HepG2 (cell line): Measurements from ENCODE around the gene TTLL6. TPM values are rescaled to one million over a fixed set of nuclear protein-coding genes. Genes with fewer than 3 reads are reported as not detected.

Source experiments
- AHR ChIP-seq: IDR thresholded peaks from 2 replicates; pipeline ENCODE4 v1.6.1; 2018; ENCODE audit warnings: missing genetic modification reagents, missing compliant biosample characterization
- CBFB ChIP-seq: sonication (generic); formaldehyde crosslinking; IDR thresholded peaks from 2 replicates; pipeline ENCODE4 v1.4.0; 2020; ENCODE audit warnings: missing genetic modification reagents
- CERS6 ChIP-seq: sonication (generic); formaldehyde crosslinking; IDR thresholded peaks from 2 replicates; pipeline ENCODE4 v1.5.0; 2020; ENCODE audit warnings: missing genetic modification reagents
- EED ChIP-seq: sonication (generic); formaldehyde crosslinking; IDR thresholded peaks from 2 replicates; pipeline ENCODE4 v1.5.0; 2020; ENCODE audit warnings: mild to moderate bottlenecking, missing genetic modification reagents
- ERF ChIP-seq: IDR thresholded peaks from 2 replicates; pipeline ENCODE4 v1.6.1; 2018; ENCODE audit warnings: missing biosample characterization, missing genetic modification reagents
- FOXK2 ChIP-seq: fragments of 450-650 bp; IDR thresholded peaks from 2 replicates; pipeline ENCODE4 v1.6.1; 2016
- IKZF4 ChIP-seq: sonication (generic); formaldehyde crosslinking; IDR thresholded peaks from 2 replicates; pipeline ENCODE4 v1.5.1; 2020; ENCODE audit warnings: borderline replicate concordance, mild to moderate bottlenecking, low read depth, missing genetic modification reagents; ENCODE audit errors: not compliant biosample characterization
- JARID2 ChIP-seq: sonication (generic); formaldehyde crosslinking; IDR thresholded peaks from 2 replicates; pipeline ENCODE4 v1.8.1; 2023; ENCODE audit warnings: missing genetic modification reagents, inconsistent platforms; ENCODE audit not compliant: insufficient replicate concordance
- KAT2B ChIP-seq: fragments of 150-350 bp; IDR thresholded peaks from 2 replicates; pipeline ENCODE4 v1.6.1; 2014; ENCODE audit warnings: low read depth, low read length, borderline replicate concordance
- KDM5A ChIP-seq: fragments of 200-600 bp; sonication (generic); IDR thresholded peaks from 2 replicates; pipeline ENCODE4 v1.7.0; 2018; ENCODE audit warnings: antibody characterized with exemption, mild to moderate bottlenecking, low read length, borderline replicate concordance
- MIER2 ChIP-seq: IDR thresholded peaks from 2 replicates; pipeline ENCODE4 v1.6.1; 2016; ENCODE audit warnings: missing biosample characterization, missing genetic modification reagents
- NFYB ChIP-seq: sonication (generic); formaldehyde crosslinking; IDR thresholded peaks from 2 replicates; pipeline ENCODE4 v1.4.0; 2020; ENCODE audit warnings: missing genetic modification reagents
- RAD21 ChIP-seq: fragments of 450-650 bp; formaldehyde crosslinking; IDR thresholded peaks from 2 replicates; pipeline ENCODE4 v1.5.0; 2020; ENCODE audit warnings: mild to moderate bottlenecking
- SP4 ChIP-seq: sonication (generic); formaldehyde crosslinking; IDR thresholded peaks from 2 replicates; pipeline ENCODE4 v1.8.1; 2023; ENCODE audit warnings: mild to moderate bottlenecking, missing genetic modification reagents
- WIZ ChIP-seq: sonication (generic); formaldehyde crosslinking; IDR thresholded peaks from 2 replicates; pipeline ENCODE4 v1.5.1; 2020; ENCODE audit warnings: mild to moderate bottlenecking, missing genetic modification reagents
- ZBTB14 ChIP-seq: sonication (generic); formaldehyde crosslinking; IDR thresholded peaks from 2 replicates; pipeline ENCODE4 v1.4.0; 2020; ENCODE audit warnings: missing genetic modification reagents
- ZBTB20 ChIP-seq: sonication (generic); formaldehyde crosslinking; IDR thresholded peaks from 2 replicates; pipeline ENCODE4 v1.8.1; 2023; ENCODE audit warnings: missing genetic modification reagents, low read depth, mild to moderate bottlenecking, borderline replicate concordance
- ZNF18 ChIP-seq: sonication (generic); formaldehyde crosslinking; IDR thresholded peaks from 2 replicates; pipeline ENCODE4 v1.8.0; 2022; ENCODE audit warnings: mild to moderate bottlenecking, missing genetic modification reagents; ENCODE audit not compliant: insufficient replicate concordance
- ZNF44 ChIP-seq: sonication (generic); formaldehyde crosslinking; IDR thresholded peaks from 2 replicates; pipeline ENCODE4 v1.5.1; 2020; ENCODE audit warnings: mild to moderate bottlenecking, missing genetic modification reagents
- ZNF724P ChIP-seq: sonication (generic); formaldehyde crosslinking; IDR thresholded peaks from 2 replicates; pipeline ENCODE4 v1.8.0; 2022; ENCODE audit warnings: missing genetic modification reagents, borderline replicate concordance
- ZNF879 ChIP-seq: sonication (generic); formaldehyde crosslinking; IDR thresholded peaks from 2 replicates; pipeline ENCODE4 v1.8.1; 2023; ENCODE audit warnings: missing genetic modification reagents
- ZSCAN29 ChIP-seq: sonication (generic); formaldehyde crosslinking; conservative IDR thresholded peaks from 2 replicates; pipeline ENCODE4 v1.4.0; 2020; ENCODE audit warnings: mild to moderate bottlenecking, missing genetic modification reagents
- polyA plus RNA-seq, 8 experiments: library from polyadenylated mRNA; depleted of rRNA in 3 of 8; stranded (reverse) in 7 of 8; unstranded in 1 of 8; fragments of >200 nt; fragmentation: Illumina TruSeq in 4 of 8; extraction: Trizol in 4 of 8; gene quantifications; 2 replicates each; pipeline versions ENCODE4 v1.2.1 to v1.2.3, GENCODE V29; 2011 to 2016; ENCODE audit warnings: low read depth in 4 of 8, missing spikeins in 1 of 8, mixed read lengths in 1 of 8; ENCODE audit not compliant: insufficient read depth in 1 of 8
- total RNA-seq, 5 experiments: library from RNA; depleted of rRNA; stranded (reverse); fragments of >200 nt; fragmentation: Illumina TruSeq; extraction: Trizol; gene quantifications; 2 replicates each; pipeline ENCODE4 v1.2.3, GENCODE V29; 2016; ENCODE audit warnings: low read depth in 1 of 5
- TF ChIP-seq, protein P1 (sequence below): sonication (generic); formaldehyde crosslinking; IDR thresholded peaks from 2 replicates; pipeline ENCODE4 v1.4.0; 2020; ENCODE audit warnings: missing genetic modification reagents
- TF ChIP-seq, protein P2 (sequence below): sonication (generic); formaldehyde crosslinking; IDR thresholded peaks from 2 replicates; pipeline ENCODE4 v1.5.1; 2020; ENCODE audit warnings: mild to moderate bottlenecking, missing genetic modification reagents, borderline replicate concordance

The TTLL6 gene
- total and polyA plus RNA-seq, 2 of the 13 experiments (the other 11 are each of a cell fraction or from before 2014, with no cell fraction given) = 0.04 to 0.08 TPM

DNA sequence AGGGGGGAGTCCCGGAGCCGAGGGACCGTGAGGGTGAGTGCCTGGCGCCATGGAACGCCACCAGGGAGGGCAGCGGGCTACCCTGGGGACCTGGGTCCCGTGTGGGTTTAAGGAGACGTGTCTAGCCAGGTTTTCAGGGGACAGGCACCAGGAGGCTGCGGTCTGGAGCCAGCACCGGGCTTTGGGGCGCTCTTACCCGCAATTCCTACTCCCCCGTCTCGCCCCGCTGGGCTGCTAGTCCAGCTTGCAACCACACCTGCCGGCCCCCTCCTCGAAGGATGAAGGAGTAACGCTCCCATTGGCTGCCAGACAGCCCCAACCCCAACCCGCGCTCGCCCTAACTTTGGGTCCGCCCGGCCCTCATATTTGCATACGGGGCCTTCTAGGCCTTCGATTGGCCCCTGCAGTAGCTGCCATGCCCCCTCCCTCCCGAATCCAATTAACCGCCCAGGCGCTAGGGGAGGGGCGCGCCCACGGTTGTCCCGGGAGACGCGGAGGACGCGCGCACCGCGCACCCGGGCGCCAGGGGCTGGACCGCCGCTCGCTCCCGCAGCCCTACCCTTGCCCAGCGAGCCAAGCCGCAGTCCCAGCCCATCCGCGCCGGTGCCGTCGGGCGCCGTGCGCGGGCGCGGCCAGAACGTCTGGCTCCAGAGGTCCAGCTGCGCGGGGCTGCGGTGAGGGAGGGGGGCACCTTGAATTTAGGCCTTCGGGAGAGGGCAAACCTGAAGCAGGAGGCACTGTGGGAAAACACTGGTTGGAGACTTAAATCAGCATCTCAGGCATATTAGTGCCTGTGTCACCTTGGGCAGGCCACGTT lies at the start of gene TTLL6 (continued):
- no peak for TF ChIP-seq FOXK2
- TF ChIP-seq KAT2B = no peak
- TF ChIP-seq AHR (CRISPR knock-in tag) = no peak
- TF ChIP-seq ZNF879 (CRISPR knock-in tag) = no peak
- TF ChIP-seq, protein P1, sequence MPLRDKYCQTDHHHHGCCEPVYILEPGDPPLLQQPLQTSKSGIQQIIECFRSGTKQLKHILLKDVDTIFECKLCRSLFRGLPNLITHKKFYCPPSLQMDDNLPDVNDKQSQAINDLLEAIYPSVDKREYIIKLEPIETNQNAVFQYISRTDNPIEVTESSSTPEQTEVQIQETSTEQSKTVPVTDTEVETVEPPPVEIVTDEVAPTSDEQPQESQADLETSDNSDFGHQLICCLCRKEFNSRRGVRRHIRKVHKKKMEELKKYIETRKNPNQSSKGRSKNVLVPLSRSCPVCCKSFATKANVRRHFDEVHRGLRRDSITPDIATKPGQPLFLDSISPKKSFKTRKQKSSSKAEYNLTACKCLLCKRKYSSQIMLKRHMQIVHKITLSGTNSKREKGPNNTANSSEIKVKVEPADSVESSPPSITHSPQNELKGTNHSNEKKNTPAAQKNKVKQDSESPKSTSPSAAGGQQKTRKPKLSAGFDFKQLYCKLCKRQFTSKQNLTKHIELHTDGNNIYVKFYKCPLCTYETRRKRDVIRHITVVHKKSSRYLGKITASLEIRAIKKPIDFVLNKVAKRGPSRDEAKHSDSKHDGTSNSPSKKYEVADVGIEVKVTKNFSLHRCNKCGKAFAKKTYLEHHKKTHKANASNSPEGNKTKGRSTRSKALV (CRISPR knock-in tag) = peak; percentile 72
- no peak for TF ChIP-seq CERS6 (CRISPR knock-in tag)
- peak; percentile 90 for TF ChIP-seq ZBTB14 (CRISPR knock-in tag)
- no peak for TF ChIP-seq RAD21 (CRISPR knock-in tag)
- no peak for TF ChIP-seq MIER2 (CRISPR knock-in tag)
- TF ChIP-seq ZNF44 (CRISPR knock-in tag) = no peak
- no peak for TF ChIP-seq IKZF4
- TF ChIP-seq SP4 = no peak
- TF ChIP-seq WIZ (CRISPR knock-in tag) = no peak
- TF ChIP-seq ZBTB20 = no peak
- TF ChIP-seq ZNF724P (CRISPR knock-in tag) = 0 out of 2 replicates have a peak, but pooled peaks have one; percentile 16
- peak; percentile 70; the same call in 1 of the 2 replicates for TF ChIP-seq ZSCAN29 (CRISPR knock-in tag)
- no peak for TF ChIP-seq ERF (CRISPR knock-in tag)
- TF ChIP-seq, protein P2, sequence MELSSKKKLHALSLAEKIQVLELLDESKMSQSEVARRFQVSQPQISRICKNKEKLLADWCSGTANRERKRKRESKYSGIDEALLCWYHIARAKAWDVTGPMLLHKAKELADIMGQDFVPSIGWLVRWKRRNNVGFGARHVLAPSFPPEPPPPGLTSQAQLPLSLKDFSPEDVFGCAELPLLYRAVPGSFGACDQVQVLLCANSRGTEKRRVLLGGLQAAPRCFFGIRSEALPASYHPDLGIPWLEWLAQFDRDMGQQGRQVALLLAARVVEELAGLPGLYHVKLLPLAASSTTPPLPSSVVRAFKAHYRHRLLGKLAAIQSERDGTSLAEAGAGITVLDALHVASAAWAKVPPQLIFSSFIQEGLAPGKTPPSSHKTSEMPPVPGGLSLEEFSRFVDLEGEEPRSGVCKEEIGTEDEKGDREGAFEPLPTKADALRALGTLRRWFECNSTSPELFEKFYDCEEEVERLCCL (CRISPR knock-in tag) = no peak
- TF ChIP-seq EED = no peak
- TF ChIP-seq NFYB (CRISPR knock-in tag) = peak; percentile 70
- no peak; the same call in 1 of the 2 replicates for TF ChIP-seq KDM5A
- TF ChIP-seq CBFB = no peak
- no peak for TF ChIP-seq JARID2 (CRISPR knock-in tag)
- TF ChIP-seq ZNF18 (CRISPR knock-in tag) = no peak
